GM12865 (cell line): Measurements from ENCODE around the gene FAM199X.
"Not testable (repeated sequence)": the region's sequence is repeated elsewhere in the genome, so short reads cannot be mapped to it uniquely, and the experiment has no call there.

Experiments used
- DNase-seq: peaks from one replicate; pipeline ENCODE4 v3.0.0; 2010; ENCODE audit warnings: low read depth
- H3K4me3 ChIP-seq: 2 replicates; pipeline ENCODE4 v1.5.1; 2011; ENCODE audit warnings: mild to moderate bottlenecking, low read depth, low read length, control low read depth
- CTCF ChIP-seq: IDR thresholded peaks from 2 replicates; pipeline ENCODE4 v1.5.1; 2011; ENCODE audit warnings: low read length, control low read depth, low read depth, inconsistent platforms; ENCODE audit not compliant: insufficient read depth; ENCODE audit errors: missing control alignments

FAM199X gene

GRCh38 chrX:104189837-104190236 is 23.6 kb downstream of the FAM199X start:
- no peak overlapping the region for H3K4me3 ChIP-seq
- TF ChIP-seq CTCF = no peak
- DNase-seq = no peak

GRCh38 chrX:104193485-104193884 is 27.2 kb downstream of the FAM199X start:
- no peak for TF ChIP-seq CTCF
- no peak for DNase-seq
- H3K4me3 ChIP-seq = no peak overlapping the region

- DNase-seq = no peak
- H3K4me3 ChIP-seq = no peak overlapping the region
- no peak for TF ChIP-seq CTCF
Measured at GRCh38 chrX:104195013-104195412, 28.8 kb downstream of the FAM199X start.

- peak; percentile 21 for DNase-seq
- peak; percentile 56 for TF ChIP-seq CTCF
Measured at GRCh38 chrX:104195489-104196084, 29.3 kb downstream of the FAM199X start.

GRCh38 chrX:104205548-104205947 is 39.3 kb downstream of the FAM199X start:
- TF ChIP-seq CTCF = no peak
- DNase-seq = no peak
- no peak overlapping the region for H3K4me3 ChIP-seq

More at GRCh38 chrX:104195489-104196084, 29.3 kb downstream of the FAM199X start:
- H3K4me3 ChIP-seq = no peak overlapping the region

- no peak overlapping the region for H3K4me3 ChIP-seq
- no peak for TF ChIP-seq CTCF
- DNase-seq = no peak
Measured at GRCh38 chrX:104211187-104211586, 44.9 kb downstream of the FAM199X start.

GRCh38 chrX:104230060-104230459 is 63.8 kb downstream of the FAM199X start:
- not testable (repeated sequence) for DNase-seq, H3K4me3 ChIP-seq
